Activated CD4-positive, alpha-beta T cell treated with anti-CD3 and anti-CD28 coated beads for 48 hours (primary cell): ENCODE measurements around the gene AACS.

Experiments used
- DNase-seq: peaks from one replicate; pipeline ENCODE4 v3.0.0-alpha.2; 2020

The AACS gene

GRCh38 chr12:125187780-125188741 lies 122.8 kb downstream of the AACS start:
- DNase-seq: no peak

DNA sequence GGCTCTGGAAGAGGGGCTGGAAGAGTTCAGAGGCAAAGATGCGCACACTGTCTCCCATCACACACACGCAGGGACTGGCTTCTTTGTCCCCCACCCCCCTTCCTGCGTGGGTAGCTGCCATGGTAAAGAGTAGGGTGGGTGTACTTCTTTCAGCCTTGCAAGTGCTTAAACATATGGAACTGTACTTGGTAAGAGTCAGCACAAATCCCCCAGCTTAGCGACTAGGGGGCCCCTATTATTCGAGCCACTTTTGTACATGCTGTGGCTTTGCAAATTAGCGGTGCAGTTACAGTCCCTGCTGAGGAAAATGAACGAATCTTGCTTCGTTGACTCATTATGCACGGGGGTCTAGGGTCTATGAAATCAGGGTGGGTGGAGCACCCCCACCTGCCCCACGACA lies 123.8 kb downstream of the AACS start:
- no peak for DNase-seq

- no peak for DNase-seq
These were observed 124.3 kb downstream of the AACS start for GRCh38 chr12:125189502-125189901.

GRCh38 chr12:125191361-125192087 lies 126.3 kb downstream of the AACS start:
- DNase-seq: no peak

- no peak for DNase-seq
These were observed 127.5 kb downstream of the AACS start for GRCh38 chr12:125192690-125193221.
